HFFc6 (cell line): ENCODE measurements around the gene KIF17. TPM values are rescaled to one million over a fixed set of nuclear protein-coding genes. Genes with fewer than 3 reads are reported as not detected.

ENCODE experiments used
- DNase-seq: peaks from one replicate; pipeline ENCODE4 v3.0.0-alpha.2; 2018
- H3K27ac Mint-ChIP-seq: 2 replicates; pipeline ENCODE4 v1.8.0; 2020; ENCODE audit warnings: mild to moderate bottlenecking, mixed read lengths
- H3K27me3 Mint-ChIP-seq: 2 replicates; pipeline ENCODE4 v1.8.0; 2021; ENCODE audit warnings: mild to moderate bottlenecking, moderate library complexity, mixed read lengths; ENCODE audit not compliant: insufficient read depth
- H3K36me3 Mint-ChIP-seq: 2 replicates; pipeline ENCODE4 v1.8.0; 2021; ENCODE audit warnings: low read depth, mixed read lengths
- H3K4me1 Mint-ChIP-seq: 2 replicates; pipeline ENCODE4 v1.8.0; 2020; ENCODE audit warnings: low read depth, mixed read lengths
- H3K4me3 Mint-ChIP-seq: 2 replicates; pipeline ENCODE4 v1.8.0; 2020; ENCODE audit warnings: mild to moderate bottlenecking, moderate library complexity, mixed read lengths
- H3K9me3 Mint-ChIP-seq: 2 replicates; pipeline ENCODE4 v1.8.0; 2020; ENCODE audit warnings: mild to moderate bottlenecking, mixed read lengths
- CTCF ChIP-seq: fragments of 200-600 bp; sonication (generic); IDR thresholded peaks from 2 replicates; pipeline ENCODE4 v1.5.0; 2021; ENCODE audit warnings: antibody characterized with exemption, mild to moderate bottlenecking
- total RNA-seq, 6 experiments: library from RNA; stranded (reverse); fragmentation: NEBNext Ultra II Directional; extraction: Animal tissue kit (Norgen Biotek cat#: 25700); gene quantifications; 2 replicates in 1 of 6; 3 replicates in 5 of 6; pipeline ENCODE4 v1.2.3, GENCODE V29; 2021

KIF17 gene
- total RNA-seq, 6 experiments from 2014 or later = 5.8 to 8.1 (median 7.4) TPM

GRCh38 chr1:20640183-20640597, 77.6 kb downstream of the KIF17 start:
- no peak overlapping the region for H3K4me3 Mint-ChIP-seq
- H3K36me3 Mint-ChIP-seq = peaks cover 21% of the 10 kb centered on the region
- H3K27ac Mint-ChIP-seq = peak overlapping the region; percentile 12; the same call in 1 of the 2 replicates
- peaks cover 2% of the 10 kb centered on the region for H3K27me3 Mint-ChIP-seq
- no peaks in the 10 kb centered on the region for H3K9me3 Mint-ChIP-seq
- peak; percentile 43 for DNase-seq
- peaks cover 30% of the 10 kb centered on the region for H3K4me1 Mint-ChIP-seq
- TF ChIP-seq CTCF = peak; percentile 97

- Mint-ChIP-seq H3K9me3 (no peaks in the 10 kb centered on the region), H3K4me3 (no peak overlapping the region), H3K4me1 (peaks cover 37% of the 10 kb centered on the region), H3K36me3 (peaks cover 21% of the 10 kb centered on the region), H3K27ac (no peak overlapping the region; the same call in 1 of the 2 replicates), H3K27me3 (peaks cover 2% of the 10 kb centered on the region)
- no peak for DNase-seq
- TF ChIP-seq CTCF = no peak
Measured at GRCh38 chr1:20636785-20637347, 80.9 kb downstream of the KIF17 start.

GRCh38 chr1:20634594-20635084, 83.2 kb downstream of the KIF17 start:
- Mint-ChIP-seq H3K4me3 (peak overlapping the region; percentile 91), H3K36me3 (peaks cover 13% of the 10 kb centered on the region), H3K27me3 (peaks cover 2% of the 10 kb centered on the region), H3K27ac (peak overlapping the region; percentile 56), H3K4me1 (peaks cover 37% of the 10 kb centered on the region), H3K9me3 (no peaks in the 10 kb centered on the region)
- no peak for TF ChIP-seq CTCF
- peak; percentile 16 for DNase-seq

GRCh38 chr1:20634065-20634593, 83.7 kb downstream of the KIF17 start:
- Mint-ChIP-seq H3K27ac (peak overlapping the region; percentile 38; the same call in 1 of the 2 replicates), H3K4me1 (peaks cover 37% of the 10 kb centered on the region), H3K4me3 (peak overlapping the region; percentile 91), H3K36me3 (peaks cover 14% of the 10 kb centered on the region), H3K9me3 (no peaks in the 10 kb centered on the region; the same call in 1 of the 2 replicates), H3K27me3 (peaks cover 2% of the 10 kb centered on the region)
- no peak for DNase-seq
- no peak for TF ChIP-seq CTCF

GRCh38 chr1:20633190-20634064, 84.4 kb downstream of the KIF17 start, which contains the start of gene PINK1:
Gene PINK1 (plus strand): TSS chr1:20633458. CDS start chr1:20633549, 91 bp downstream.
- Mint-ChIP-seq H3K4me1 (peaks cover 37% of the 10 kb centered on the region), H3K36me3 (peaks cover 11% of the 10 kb centered on the region; the same call in 1 of the 2 replicates)
- peak; percentile 58 for DNase-seq

More at GRCh38 chr1:20633190-20634064, 84.4 kb downstream of the KIF17 start, which contains the start of gene PINK1:
- peaks cover 2% of the 10 kb centered on the region for H3K27me3 Mint-ChIP-seq
- no peaks in the 10 kb centered on the region; the same call in 1 of the 2 replicates for H3K9me3 Mint-ChIP-seq
- peak within 1 kb of the TSS; percentile 91 for H3K4me3 Mint-ChIP-seq
- H3K27ac Mint-ChIP-seq = peak within 1 kb of the TSS; percentile 74
- peak; percentile 99 for TF ChIP-seq CTCF
